GM21619 (cell line): ENCODE measurements around the gene ATAD3B.
"Not testable (repeated sequence)": the region's sequence is repeated elsewhere in the genome, so short reads cannot be mapped to it uniquely, and the experiment has no call there.

Source experiments
- ATAC-seq: cut with Tn5 transposase; IDR thresholded peaks from one replicate; pipeline ENCODE4 v1.9.1; 2021; ENCODE audit not compliant: unreplicated experiment

ATAD3B gene

DNA sequence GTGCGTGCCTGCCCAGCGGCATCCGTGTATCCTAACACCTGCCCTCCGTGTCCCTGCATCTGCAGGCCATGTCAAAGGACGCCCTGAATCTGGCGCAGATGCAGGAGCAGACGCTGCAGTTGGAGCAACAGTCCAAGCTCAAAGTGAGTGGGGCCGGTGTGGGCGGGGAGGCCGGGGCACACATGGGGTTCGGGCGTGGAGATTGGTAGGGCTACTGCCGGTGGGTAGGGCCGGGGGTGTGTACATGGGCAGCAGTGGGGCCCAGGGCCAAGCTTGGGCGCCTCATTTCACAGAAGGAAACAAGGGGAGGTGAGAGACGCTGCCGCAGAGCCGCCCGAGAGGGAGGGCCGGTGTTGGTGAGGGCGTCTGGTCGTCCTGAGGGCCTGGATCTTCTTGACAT is 20.9 kb upstream of the ATAD3B start:
- not testable (repeated sequence) for ATAC-seq

DNA sequence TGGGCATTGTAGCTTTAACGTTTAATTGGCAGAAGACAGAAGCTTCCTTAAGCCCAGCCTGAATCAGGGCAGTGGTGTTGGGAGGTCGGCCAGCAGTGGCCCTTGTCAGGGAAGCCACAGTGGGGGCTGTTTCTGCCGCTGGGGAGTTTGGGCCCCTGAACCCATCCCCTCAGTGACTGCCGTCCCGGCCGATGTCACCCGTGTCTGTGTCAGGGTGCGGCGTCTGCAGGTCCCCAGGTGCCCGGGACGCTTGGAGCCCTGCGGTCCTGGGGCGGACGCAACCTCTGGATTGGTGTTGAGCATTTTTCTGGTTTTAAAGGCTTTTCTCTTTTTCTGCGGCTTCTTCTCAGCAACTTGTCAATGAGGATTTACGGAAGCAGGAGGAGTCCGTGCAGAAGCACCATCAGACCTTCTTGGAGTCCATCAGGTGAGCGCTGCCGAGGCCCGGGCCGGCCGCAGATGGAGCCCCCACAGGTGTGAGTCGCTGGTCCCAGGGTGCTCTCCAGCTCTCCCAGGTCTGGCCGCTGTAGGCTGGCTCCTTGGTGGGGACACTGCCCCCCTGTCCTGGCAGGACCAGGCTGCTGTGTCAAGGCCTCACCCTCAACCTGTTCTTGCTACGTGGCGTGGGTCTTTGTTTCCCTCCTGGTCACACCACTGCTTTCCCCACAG is 19.7 kb upstream of the ATAD3B start:
- ATAC-seq = no peak

DNA sequence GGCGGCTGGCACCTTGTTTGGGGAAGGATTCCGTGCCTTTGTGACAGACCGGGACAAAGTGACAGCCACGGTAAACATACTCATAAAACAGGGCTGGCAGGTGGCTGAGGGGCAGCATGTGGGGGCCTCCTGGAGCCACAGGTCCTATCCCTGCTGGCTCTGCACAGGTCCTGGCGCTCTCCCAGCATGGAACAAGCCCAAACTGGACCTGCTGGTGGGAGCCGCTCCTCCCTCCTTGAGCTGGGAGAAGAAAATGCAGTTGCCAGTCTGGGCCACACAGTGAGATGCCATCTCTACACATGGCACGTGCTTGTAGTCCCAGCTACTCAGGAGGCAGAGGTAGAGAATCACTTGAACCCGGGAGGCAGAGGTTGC is 19.2 kb upstream of the ATAD3B start:
- not testable (repeated sequence) for ATAC-seq

DNA sequence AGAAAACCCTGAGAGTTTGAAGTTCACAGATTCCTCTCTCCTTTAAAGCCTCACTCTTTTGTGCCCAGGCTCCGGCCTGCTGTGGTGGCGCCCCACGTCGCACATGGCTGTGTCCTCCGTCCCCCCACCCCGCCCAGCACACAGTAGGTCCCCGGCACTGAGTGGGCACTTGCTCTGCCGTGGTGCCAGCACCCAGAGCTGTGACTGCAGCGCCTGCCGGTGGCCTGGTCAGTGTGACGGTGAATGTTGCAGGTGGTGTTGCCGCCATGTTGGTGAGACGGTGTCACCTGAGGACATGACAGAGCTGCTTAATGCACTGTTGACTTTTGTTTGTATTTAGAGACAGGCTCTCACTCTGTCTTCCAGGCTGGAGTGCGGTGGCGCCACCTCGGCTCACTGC is 18.7 kb upstream of the ATAD3B start:
- no peak for ATAC-seq

DNA sequence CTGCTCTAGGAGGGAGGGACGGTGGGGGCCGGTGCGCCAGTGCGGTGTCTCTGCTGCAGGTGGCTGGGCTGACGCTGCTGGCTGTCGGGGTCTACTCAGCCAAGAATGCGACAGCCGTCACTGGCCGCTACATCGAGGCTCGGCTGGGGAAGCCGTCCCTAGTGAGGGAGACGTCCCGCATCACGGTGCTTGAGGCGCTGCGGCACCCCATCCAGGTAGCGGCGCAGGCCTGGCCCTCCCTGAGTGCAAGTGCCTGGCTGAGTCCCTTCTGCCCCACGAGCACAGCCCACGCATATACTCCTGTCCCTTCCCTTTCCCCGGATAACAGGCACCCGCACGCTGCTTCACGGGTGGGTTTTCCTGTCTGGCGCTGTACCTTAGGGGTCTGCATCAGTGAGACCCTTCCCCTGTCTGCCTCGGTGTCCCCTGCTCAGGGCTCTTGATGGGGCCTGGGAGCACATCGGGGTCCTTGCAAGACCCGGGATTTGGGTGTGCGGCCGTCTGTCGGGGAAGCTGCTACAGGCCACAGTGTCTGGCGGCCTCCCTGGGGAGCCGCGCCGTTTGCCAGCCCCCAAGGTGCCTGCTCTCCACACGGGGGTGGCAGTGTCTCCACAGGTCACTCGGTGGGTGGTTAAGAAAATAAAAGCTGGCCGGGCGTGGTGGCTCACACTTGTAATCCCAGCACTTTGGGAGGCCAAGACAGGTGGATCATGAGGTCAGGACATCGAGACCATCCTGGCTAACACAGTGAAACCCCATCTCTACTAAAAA is 17.1 kb upstream of the ATAD3B start:
- ATAC-seq = not testable (repeated sequence)

DNA sequence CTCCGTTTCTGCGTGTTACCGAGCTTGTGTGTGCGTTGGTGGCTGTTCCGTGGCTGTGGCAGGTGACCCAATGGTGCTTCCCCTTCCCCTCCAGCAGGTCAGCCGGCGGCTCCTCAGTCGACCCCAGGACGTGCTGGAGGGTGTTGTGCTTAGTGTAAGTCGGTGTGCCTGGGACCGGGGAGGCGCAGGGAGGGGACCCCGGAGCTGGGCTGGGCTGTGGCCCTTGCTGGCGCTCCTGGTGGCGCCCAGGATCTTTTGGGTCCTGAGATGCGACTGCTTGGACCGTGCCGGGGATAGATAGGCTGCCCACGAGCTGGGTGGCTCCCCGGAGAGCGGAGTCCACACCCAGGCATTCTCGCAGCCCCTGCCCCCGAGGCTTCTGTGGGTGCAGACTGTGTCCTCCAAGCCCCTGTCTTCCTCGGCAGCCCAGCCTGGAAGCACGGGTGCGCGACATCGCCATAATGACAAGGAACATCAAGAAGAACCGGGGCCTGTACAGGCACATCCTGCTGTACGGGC is 16.1 kb upstream of the ATAD3B start:
- ATAC-seq = no peak

DNA sequence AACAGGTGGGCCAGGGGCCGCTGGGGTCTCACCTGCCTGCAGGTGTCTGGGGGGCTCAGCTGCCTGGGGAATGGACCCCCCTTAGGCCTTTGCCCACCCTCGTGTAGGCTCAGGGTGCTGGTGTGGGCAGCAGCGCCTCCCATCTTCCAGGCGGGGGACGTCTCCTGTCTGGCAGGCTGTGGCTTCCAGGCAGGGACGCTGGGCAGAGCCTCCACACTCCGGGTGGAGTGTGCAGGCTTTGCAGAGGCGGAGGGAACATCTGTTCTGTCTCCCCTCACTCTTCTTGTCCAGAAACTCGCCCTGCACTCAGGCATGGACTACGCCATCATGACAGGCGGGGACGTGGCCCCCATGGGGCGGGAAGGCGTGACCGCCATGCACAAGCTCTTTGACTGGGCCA is 15.6 kb upstream of the ATAD3B start:
- not testable (repeated sequence) for ATAC-seq

DNA sequence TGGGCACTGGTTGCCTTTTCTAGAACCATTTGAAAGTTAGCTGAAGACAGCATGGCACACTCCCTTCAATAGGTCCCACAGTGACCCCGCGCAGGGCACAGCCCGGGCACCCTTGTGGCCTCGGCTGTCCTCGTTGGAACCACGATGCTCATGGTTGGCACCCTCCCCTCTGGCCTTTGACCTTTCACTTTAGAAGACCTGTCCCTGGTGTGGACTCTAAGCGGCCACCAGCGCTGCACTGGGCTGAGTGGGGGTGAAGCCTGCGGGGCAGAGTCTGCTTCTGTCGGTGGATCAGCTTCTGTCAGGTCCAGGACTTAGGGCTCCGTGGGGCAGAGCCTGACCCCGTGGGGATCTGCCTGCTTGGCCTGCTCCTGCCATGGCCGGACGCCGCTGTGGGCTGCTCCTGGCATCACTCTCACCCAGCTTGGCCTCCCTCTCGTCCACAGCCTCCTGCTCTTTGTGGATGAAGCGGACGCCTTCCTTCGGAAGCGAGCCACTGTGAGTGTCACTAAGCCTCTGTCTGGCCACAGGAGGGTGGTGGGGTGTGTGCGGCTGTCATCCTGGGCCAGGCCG is 14.8 kb upstream of the ATAD3B start:
- ATAC-seq = not testable (repeated sequence)

DNA sequence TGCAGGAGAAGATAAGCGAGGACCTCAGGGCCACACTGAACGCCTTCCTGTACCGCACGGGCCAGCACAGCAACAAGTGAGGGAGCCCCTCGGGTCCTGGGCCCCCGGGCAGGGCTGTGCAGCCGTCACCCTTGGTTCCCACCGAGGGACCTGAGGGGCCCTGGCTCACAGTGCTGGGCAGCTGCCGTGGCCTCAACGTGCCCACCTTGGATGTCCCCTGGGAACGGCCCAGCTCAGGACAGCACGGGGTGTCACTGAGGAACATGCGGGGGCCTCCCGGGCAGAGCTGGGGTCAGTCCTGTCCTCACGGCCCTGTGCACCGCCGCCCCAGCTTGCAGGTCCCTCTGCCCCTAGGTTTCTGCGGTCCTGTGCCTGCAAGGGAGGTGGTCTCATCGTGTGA is 12.4 kb upstream of the ATAD3B start:
- not testable (repeated sequence) for ATAC-seq

DNA sequence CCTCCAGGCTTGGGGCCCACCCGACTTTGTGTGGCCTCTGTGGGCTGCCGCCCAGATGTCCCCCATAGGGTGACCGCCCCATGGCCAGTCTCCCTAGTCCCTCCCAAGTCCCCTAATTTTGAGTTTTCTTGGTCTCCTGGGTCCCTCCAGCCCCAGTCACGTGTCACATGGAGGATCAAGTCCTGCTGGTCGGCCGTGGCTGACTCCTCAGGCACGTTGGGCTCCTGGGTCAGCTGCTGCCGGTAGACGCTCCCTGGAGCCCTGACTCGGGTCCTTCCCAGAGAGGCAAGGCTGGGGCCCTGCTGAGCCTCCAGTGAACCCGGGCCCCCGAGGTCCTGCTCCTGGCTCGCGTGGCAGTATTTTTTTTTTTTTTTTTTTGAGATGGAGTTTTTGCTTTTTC is 11.9 kb upstream of the ATAD3B start:
- ATAC-seq = not testable (repeated sequence)

DNA sequence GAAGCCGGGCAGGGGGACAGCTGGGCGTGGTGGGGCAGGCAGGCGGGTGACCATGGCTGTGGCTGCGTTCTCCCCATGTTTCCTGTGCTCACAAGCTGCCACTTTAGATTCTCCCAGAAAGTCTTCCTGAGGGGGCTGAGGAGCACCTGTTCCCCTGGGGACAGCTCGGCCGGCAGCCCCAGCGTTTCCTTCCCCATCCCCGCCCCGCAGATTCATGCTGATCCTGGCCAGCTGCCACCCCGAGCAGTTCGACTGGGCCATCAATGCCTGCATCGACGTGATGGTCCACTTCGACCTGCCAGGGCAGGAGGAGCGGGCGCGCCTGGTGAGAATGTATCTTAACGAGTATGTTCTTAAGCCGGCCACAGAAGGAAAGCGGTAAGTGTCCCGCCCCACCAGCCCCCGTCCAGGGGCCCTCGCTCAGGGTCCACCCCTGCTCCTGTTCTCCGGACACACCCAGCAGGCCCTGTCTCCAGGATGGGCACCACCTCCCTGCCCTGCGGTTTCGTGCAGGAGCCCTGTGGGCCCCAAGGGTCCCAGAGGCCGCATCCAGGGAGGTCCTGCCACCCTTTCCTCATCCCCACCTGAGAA is 10.9 kb upstream of the ATAD3B start:
- no peak for ATAC-seq

DNA sequence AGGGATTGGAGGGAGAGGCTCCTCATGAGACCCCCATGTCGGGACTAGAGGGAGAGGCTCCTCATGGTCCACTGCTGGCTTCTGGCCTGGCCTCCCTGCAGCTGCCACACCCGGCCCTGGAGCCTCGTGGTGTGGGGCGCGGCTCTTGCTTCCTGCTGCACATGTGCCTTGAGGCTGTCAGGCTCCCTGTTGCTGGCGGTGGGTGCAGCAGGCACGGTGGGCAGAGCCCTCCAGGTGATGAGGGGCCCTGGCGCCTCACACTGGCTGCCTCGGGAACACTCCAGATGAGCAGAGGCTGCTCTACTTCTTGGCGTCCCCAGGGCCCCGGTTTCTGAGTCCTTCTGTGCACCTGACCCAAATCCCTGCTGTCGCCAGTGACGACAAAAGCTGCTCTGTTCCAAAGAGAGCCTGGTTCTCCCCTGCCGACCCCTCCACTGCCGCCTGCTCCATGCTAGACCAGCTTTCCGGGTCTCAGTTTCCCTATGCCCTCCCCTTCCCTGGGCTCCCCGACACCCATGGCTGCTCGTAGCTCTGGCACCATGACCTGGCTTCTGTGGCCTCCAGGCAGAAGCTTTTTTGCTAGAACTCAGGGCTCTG is 9.7 kb upstream of the ATAD3B start:
- ATAC-seq = no peak

DNA sequence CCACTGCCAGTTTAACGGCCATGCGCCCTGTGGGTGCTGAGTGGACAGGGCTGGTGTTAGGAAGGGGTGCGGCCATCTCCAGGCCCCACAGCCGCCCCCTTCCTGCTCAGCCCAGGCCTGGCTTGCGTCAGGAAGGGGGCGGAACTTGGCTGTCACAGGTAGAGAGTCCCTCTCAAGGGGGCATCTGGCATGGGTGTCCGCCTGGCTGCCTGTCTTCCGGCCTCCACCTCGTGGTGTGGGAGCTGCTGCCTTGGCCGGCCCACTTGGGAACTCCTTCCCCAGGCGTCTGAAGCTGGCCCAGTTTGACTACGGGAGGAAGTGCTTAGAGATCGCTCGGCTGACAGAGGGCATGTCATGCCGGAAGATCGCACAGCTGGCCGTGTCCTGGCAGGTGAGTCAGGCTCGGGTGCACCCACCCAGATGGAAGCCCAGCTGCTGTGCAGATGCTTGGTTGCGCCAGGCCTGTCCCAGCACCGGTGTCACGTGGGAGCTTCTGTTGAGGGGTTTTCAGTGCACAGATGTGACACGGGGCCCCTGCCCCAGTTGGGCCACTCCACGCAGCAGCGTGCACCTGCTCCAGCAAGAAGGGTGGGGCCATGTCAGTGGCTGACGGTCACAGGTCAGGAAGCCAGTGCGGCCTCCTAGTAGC is 9.1 kb upstream of the ATAD3B start:
- no peak for ATAC-seq

DNA sequence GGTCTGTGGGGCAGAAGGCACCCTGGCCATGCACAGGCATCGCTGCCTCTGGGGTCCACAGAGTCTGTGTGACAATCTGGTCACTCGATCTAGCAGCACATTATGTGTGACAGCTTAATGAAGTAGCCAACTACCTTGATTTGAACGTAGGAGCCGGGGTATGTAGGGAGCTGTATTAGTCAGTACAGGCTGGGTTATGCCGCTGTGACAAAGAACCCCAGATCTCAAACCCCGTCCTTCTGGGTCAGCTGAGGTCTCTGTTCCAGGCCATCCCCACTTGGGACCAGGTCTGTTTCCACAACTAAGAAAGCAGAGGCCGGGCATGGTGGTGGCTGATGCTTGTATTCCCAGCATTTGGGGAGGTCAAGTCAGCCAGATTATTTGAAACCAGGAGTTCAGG is 8.3 kb upstream of the ATAD3B start:
- ATAC-seq = no peak

DNA sequence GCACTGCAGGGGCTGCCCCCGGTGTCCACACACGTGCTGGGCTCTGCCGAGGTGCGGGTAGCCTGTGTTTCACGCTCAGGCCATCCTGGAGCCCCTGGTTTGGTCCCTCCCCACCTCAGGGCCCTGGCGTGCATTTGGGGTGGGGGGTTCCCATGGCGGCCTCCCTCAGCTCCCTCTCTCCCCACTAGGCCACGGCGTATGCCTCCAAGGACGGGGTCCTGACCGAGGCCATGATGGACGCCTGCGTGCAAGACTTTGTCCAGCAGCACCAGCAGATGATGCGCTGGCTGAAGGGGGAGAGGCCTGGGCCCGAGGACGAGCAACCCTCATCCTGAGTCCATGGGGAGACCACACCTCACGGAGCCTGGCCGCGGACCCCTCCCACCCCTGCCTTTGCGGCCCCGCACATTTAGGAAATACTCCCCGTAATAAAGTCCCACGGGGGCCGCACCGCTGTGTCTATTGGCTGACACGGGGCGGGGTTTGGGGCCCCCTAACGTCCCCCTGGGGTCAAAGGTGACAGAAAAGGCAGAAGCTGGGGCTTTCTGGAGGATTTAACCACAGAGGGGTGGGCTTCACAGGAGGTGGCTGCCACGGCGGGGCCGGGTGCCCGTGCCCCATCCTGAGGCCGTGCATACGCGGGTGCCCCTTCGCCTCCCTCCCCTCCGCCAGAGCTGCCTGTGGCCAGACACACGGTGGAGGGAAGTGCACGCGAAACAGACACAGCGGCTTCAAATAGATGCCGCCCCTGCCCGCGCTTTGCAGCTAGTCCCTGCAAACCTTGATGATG is 3.2 kb upstream of the ATAD3B start:
- not testable (repeated sequence) for ATAC-seq

DNA sequence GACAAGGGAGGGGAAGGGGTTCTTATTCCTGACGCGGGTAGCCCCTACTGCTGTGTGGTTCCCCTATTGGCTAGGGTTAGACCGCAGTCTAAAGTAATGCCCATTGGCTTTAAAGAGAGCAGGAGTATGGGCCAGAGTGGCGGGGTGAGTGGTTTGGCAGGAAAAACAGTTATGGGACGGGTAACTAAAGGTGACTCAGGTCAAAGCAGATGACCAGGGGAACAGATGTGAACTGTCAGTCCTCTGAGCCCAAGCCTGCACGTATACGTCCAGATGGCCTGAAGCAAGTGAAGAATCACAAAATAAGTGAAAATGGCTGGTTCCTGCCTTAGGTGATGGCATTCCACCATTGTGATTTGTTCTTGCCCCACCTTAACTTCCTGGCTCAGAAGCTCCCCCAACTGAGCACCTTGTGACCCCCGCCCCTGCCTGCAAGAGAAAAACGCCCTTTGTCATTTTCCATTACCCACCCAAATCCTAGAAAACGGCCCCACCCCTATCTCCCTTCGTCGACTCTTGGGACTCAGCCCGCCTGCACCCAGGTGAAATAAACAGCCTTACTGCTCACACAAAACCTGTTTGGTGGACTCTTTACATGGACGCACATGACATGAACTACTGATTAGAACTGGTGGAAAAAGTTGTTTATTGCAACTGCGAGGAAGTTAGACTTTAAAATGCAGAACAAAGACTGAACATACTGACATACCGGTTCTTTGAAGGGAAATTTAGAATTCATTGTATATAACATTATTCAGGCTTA is 758 bp upstream of the ATAD3B start:
- ATAC-seq = no peak

DNA sequence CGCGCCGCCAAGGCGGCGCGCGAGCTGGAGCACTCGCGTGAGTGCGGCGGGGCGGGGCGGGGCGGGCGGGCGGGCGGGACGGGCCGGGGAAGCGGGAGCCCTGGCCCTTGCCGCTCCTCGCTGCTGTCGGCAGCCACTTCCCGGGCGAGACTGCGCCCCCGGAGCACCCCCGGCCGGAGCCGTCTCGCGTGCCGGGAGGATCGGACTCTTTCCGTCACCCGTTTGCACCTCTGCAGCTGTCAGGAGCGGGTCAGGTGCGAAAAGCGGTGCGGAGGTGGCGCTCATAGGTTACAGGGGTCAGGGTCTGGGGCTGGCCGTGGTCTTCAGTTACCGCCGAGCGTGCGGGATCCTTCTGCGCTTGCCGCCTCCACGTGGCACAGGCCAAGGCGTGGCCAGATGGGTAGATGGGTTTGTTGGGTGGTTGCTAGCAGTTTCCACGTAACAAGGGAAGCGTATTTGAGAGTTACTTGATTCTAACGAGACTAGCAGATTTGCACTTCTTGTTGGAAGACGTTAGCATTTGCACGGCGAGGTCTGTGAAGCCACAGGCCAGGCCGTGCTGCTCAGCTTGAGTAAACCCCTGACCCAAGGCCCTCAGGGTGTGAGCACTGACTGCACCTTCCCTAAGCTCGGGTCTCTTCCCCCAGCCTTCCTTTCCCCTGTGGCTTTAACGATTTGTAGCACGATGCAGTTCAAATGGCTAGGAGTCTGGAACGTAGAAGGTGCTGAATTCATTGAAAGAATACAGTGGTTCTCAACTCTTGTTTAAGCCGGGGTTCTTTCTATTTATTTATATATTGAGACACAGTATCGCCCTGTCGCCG is 700 bp downstream of the ATAD3B start:
- peak; percentile 18 for ATAC-seq

DNA sequence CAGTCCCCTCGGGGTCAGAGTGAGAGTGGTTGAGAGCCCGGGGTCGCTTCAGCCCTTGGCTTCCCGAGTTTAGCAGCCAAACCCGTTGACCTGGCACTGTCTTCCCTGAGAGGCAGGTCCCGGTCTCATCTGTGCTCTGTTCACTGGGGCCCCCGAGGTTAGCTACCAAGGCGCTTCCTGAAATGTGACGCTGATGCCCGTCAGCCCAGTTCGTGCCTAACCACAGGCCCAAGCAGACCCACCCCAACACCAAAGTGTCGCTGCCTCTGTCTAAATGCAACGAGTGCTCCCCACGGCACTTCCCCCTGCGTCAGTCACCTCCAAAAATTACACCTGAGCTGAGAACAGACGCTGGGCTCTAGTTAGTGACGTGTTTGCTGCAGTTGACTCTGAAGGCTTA is 4.4 kb downstream of the ATAD3B start:
- ATAC-seq = not testable (repeated sequence)
